SW 1271 (cell line): ENCODE results near the gene USP17L20.
"Not testable (repeated sequence)": the region's sequence is repeated elsewhere in the genome, so short reads cannot be mapped to it uniquely, and the experiment has no call there.

Source experiments
- DNase-seq, 2 experiments: peaks; one replicate each; lab custom pipeline; 2025; lab: John Stamatoyannopoulos, UW

Gene USP17L20

GRCh38 chr4:9257824-9258223 lies at the start of gene USP17L20:
TSS of gene USP17L20 (plus strand) at chr4:9258124. CDS start at chr4:9258124, 0 bp downstream.
- not testable (repeated sequence) for DNase-seq

- DNase-seq = not testable (repeated sequence)
Observed at GRCh38 chr4:9210357-9210756, 47.6 kb upstream of the USP17L20 start, which contains the start of gene USP17L10. TSS of gene USP17L10 (plus strand) at chr4:9210657. CDS start at chr4:9210657, 0 bp downstream.

- not testable (repeated sequence) for DNase-seq
Observed at GRCh38 chr4:9214701-9215100, 43.2 kb upstream of the USP17L20 start.

GRCh38 chr4:9215105-9215504 lies 42.8 kb upstream of the USP17L20 start, which contains the start of gene USP17L11:
TSS of gene USP17L11 (plus strand) at chr4:9215405. CDS start at chr4:9215405, 0 bp downstream.
- not testable (repeated sequence) for DNase-seq

GRCh38 chr4:9219852-9220251 lies 38.1 kb upstream of the USP17L20 start, which contains the start of gene USP17L12:
TSS of gene USP17L12 (plus strand) at chr4:9220152. CDS start at chr4:9220152, 0 bp downstream.
- not testable (repeated sequence) for DNase-seq

- not testable (repeated sequence) for DNase-seq
Observed at GRCh38 chr4:9224596-9224995, 33.3 kb upstream of the USP17L20 start, which contains the start of gene USP17L13. TSS of gene USP17L13 (plus strand) at chr4:9224896. CDS start at chr4:9224896, 0 bp downstream.

GRCh38 chr4:9230249-9230648 lies 27.7 kb upstream of the USP17L20 start:
- DNase-seq = not testable (repeated sequence)

- DNase-seq = not testable (repeated sequence)
Observed at GRCh38 chr4:9234085-9234484, 23.8 kb upstream of the USP17L20 start, which contains the start of gene USP17L15. TSS of gene USP17L15 (plus strand) at chr4:9234385. CDS start at chr4:9234385, 0 bp downstream.

GRCh38 chr4:9238461-9238860 lies 19.5 kb upstream of the USP17L20 start:
- not testable (repeated sequence) for DNase-seq

- DNase-seq = not testable (repeated sequence)
Observed at GRCh38 chr4:9243579-9243978, 14.3 kb upstream of the USP17L20 start, which contains the start of gene USP17L17. TSS of gene USP17L17 (plus strand) at chr4:9243879. CDS start at chr4:9243879, 0 bp downstream.

GRCh38 chr4:9247953-9248680 lies 9.8 kb upstream of the USP17L20 start, which contains the start of gene USP17L18:
TSS of gene USP17L18 (plus strand) at chr4:9248630. CDS start at chr4:9248630, 0 bp downstream.
- DNase-seq = not testable (repeated sequence)

GRCh38 chr4:9253078-9253477 lies 4.8 kb upstream of the USP17L20 start, which contains the start of gene USP17L19:
TSS of gene USP17L19 (plus strand) at chr4:9253378. CDS start at chr4:9253378, 0 bp downstream.
- DNase-seq = not testable (repeated sequence)

GRCh38 chr4:9262572-9262971 lies 4.6 kb downstream of the USP17L20 start, which contains the start of gene USP17L21:
TSS of gene USP17L21 (plus strand) at chr4:9262872. CDS start at chr4:9262872, 0 bp downstream.
- DNase-seq = not testable (repeated sequence)

- DNase-seq = not testable (repeated sequence)
Observed at GRCh38 chr4:9267319-9267718, 9.4 kb downstream of the USP17L20 start, which contains the start of gene USP17L22. TSS of gene USP17L22 (plus strand) at chr4:9267619. CDS start at chr4:9267619, 0 bp downstream.

- not testable (repeated sequence) for DNase-seq
Observed at GRCh38 chr4:9271719-9272118, 13.8 kb downstream of the USP17L20 start.
